Activated T-helper 9 cell treated with anti-CD3 and anti-CD28 coated beads, Interleukin-2, amount 50 U/mL, for 16 hours (primary cell): ENCODE results near the gene CASKIN1.
A peak's percentile ranks its signal among the peaks of the same experiment; 100 is the strongest.
"Not testable (repeated sequence)": the region's sequence is repeated elsewhere in the genome, so short reads cannot be mapped to it uniquely, and the experiment has no call there.

Experiments
- DNase-seq: peaks from one replicate; pipeline ENCODE4 v3.0.0-alpha.2; 2020; ENCODE audit warnings: low read depth

Gene CASKIN1

DNA sequence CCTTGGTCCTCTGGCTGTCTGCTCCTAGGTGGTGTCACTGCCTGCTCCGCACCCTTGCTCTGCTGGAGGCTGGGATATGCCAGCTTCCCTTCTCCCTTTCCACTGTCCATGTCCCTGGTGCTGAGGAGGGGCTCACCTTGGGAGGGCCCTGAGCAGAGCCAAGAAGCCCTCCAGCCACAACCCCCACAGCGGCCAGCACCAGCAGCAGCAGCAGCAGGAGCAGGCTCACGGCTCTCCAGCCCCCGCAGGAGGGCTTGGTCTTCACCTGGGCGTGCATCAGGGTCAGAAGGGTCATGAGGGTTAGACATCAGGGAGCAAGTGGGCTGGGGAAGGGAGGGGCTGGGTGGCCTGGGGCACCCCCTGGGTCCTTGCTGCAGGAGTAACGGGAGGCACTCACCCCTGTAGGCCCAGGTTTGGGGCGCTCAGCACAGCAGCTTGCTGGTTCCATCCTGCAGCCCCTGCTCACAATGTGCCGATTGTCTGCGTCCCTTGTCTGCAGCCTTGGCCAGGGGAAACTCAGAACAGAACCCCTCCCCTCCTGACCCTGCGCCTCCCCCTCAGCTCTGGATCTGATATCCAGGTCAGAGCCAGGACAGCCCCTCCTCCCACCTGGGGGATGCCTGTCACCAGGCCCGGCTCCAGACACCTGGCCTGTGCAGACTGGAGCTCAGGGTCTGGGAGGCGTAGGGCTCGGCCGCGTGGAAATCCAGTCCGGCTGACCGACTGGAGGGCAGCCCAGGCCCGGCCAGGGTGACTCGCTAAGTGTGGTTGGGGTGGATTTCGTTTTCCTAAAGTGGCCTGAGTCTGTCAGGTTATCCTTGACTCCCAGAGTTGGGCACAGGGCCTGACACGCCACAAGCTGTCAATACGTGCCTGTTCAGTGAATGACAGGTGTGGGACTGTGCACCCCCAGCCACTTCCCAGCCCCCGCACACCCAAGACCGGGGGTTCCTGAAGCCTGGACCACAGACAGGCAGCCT is 14.3 kb upstream of the CASKIN1 start, which contains the start of gene BRICD5:
Gene BRICD5, minus strand, starts transcription at position 478 of the 980 bp plus-strand sequence. Its CDS starts 30 bp downstream, at position 448.
- DNase-seq: no peak

DNA sequence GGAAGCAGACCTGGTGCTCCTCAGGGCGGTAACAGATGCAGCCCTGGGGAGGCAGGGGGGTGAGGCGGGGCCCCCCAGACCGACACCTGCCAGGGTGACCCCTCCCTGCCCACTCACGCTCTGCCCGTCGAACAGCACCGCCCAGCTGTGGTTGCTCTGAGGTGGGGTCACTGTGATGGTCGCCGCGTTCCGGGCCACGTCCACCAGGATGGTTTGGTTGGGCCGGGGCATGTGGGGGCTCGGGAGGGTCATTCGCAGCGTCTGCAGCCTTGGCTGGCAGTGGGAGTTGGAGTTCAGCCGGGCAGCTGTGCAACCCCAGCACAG is 13.6 kb upstream of the CASKIN1 start:
- no peak for DNase-seq

DNA sequence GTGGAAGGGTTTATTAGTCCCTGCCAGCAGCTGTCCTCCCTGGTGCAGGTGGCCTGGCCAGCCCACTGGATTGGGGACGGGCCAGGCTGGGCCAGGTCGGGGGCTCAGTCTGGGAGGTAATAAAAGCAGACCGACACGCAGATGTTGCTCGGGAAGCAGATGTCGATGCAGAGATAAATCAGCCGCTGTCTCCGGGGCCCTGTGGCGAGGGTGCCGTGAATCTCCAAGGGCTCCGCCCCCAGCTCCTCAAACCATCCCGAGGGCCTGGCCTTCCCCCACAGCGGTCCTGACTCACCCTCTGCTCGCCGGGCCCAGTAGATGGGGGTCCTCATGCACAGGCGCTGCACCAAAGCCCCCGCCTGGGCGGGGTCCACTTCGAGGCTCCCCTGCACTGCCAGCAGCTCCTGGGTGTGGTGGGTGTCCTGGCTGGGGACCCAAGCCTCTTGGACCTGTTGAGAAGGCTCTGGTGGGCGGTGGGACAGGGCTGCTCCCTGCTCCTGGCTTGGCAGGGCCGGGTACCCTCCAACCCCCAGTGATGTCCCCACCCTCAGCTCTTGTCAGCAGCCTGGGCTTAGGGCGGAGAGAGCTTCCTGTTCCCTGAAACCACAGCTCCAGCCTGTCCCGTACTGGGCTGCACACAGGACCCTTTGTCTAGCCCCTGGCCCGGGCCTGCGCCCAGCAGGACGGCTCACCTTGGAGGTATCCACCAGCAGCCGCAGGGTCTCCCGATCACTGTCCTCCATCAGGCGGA is 13.0 kb upstream of the CASKIN1 start:
- no peak for DNase-seq

DNA sequence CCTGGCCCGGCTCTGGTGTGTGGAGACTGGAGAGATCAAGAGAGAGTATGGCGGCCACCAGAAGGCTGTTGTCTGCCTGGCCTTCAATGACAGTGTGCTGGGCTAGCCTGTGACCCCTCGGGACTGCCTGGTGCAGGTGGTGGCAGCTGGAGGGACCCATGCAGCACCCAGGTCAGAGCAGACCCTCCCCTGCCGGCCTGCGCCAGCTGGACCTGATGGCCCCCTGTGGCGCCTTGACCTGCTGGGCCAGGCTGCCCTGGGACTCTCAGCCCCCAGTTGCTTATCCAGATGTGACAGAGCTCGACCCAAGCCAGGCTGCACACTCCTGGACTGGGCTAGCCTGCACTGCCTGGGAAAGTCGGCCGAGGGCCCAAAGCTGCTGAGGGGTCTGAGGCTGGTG is 12.4 kb upstream of the CASKIN1 start:
- DNase-seq: no peak

DNA sequence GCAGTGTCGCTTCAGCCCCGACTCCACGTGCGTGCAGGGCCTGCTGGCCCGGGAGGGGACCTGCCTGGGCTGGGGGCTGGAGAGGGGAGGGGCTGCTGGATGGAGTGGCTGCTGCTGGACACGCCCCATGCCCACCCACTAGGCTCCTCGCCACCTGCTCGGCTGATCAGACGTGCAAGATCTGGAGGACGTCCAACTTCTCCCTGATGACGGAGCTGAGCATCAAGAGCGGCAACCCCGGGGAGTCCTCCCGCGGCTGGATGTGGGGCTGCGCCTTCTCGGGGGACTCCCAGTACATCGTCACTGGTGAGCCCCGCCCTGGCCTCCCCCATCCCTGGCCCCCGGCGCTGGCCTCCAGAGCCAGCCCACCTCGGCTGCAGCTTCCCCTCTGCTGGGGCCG is 11.9 kb upstream of the CASKIN1 start:
- no peak for DNase-seq

DNA sequence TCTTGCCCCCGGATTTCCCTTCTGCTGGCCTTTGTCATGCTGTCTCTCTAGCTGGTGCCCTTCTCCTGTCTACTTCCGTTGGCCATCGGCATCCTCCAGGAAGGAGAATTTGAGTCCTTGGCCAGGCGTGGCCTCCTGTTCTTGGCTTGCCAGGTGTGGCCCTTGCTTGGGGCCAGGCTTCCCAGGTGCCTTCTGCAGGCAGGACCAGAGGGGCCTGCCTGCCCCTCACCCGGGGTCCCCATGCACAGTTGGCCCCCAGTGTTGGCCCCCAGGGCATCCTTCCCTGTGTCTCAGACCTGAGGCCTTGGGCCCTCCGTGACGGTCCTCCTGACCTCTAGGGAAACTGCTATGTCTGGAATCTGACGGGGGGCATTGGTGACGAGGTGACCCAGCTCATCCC is 11.5 kb upstream of the CASKIN1 start:
- DNase-seq: no peak

DNA sequence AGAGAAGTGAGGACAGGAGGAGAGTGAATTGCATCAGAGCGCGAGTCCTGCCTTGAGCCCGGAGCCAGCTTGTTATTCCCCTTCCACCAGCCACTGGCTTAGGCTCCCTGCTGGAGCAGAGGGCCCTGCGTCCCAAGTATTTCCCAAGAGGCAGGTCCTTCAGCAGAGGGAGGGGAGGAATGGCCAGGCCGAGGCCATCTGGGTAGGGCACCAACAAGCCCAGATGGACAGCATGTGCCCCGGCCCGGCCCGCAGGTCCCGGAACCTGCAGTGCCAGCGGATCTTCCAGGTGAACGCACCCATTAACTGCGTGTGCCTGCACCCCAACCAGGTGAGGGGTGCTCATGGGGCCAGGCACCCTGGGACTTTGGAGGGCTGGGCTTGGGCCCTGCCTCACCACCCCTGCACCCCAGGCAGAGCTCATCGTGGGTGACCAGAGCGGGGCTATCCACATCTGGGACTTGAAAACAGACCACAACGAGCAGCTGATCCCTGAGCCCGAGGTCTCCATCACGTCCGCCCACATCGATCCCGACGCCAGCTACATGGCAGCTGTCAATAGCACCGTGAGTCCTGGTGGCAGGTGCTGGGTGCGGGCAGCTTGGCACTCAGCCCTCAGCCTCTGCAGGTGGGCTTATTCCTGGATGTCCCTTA is 10.5 kb upstream of the CASKIN1 start:
- DNase-seq: no peak

DNA sequence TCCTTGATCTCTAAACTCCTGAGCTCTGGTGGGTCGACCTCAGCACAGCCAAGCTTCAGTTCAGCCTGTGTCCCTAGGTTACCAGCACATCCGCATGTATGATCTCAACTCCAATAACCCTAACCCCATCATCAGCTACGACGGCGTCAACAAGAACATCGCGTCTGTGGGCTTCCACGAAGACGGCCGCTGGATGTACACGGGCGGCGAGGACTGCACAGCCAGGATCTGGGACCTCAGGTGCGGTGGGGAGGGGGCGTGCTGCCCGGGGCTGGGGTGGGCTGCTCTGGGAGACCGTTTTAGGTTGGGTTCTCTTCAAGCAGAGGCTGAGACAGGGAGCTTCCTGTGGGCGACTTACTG is 10.0 kb upstream of the CASKIN1 start:
- DNase-seq: no peak

DNA sequence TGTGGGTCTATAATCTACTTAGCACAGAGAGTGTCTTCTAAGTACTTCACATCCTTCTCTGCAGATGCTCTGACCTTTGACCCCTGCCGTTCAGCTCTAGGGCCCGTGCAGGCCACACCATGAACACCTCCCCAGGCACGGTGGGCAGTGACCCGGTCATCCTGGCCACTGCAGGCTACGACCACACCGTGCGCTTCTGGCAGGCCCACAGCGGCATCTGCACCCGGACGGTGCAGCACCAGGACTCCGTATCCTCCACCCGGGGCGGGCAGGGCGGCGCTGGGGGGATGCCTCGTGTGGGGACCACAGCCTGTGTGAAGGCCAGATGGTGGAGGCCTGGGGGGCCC is 9.5 kb upstream of the CASKIN1 start:
- DNase-seq: no peak

DNA sequence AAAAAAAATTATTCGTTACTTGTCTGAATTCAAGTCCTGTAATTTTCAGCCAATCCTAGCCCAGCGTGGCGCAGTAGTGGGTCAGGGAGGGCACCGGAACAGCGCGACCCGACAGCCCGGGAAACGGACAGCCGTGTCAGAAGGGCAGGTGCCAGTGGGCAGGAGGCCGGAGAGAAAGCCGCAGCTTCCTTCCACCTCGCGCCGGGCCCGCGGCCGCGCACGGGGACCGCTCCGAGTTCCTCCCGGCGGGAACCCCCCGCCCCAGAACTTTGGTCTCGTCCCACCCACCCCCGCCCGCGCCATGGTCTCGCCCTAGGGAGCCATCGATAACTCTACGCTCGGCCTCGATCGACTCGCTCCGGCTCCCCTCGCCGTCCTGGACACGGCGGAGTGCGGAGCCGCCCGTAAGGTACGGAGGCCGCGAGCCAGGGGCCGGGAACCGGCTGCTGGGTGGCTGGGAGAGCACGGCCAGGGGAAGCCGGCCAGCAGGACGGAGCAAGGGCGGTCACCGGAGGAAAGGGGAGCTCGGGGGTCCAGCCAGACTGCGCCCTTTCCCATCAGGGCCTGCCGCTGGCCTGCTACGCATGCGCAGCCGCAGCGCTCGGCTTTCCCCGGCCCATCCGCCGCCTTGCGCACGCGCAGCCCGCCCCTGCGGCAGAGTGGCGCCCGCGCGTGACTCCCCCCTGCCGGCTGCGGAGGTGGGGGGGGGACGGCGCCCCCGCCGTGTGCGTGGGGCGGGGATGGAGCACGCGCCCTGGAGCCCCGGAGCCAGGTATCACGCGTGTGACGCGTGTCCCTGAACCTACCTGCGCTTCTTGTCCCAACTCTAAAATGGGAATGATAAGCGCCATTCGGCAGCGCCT is 8.9 kb upstream of the CASKIN1 start, which contains the start of gene MLST8:
Gene MLST8, plus strand, starts transcription at position 351 of the 863 bp plus-strand sequence. CDS start 632 bp downstream, outside the sequence.
- DNase-seq: peak; percentile 87

DNA sequence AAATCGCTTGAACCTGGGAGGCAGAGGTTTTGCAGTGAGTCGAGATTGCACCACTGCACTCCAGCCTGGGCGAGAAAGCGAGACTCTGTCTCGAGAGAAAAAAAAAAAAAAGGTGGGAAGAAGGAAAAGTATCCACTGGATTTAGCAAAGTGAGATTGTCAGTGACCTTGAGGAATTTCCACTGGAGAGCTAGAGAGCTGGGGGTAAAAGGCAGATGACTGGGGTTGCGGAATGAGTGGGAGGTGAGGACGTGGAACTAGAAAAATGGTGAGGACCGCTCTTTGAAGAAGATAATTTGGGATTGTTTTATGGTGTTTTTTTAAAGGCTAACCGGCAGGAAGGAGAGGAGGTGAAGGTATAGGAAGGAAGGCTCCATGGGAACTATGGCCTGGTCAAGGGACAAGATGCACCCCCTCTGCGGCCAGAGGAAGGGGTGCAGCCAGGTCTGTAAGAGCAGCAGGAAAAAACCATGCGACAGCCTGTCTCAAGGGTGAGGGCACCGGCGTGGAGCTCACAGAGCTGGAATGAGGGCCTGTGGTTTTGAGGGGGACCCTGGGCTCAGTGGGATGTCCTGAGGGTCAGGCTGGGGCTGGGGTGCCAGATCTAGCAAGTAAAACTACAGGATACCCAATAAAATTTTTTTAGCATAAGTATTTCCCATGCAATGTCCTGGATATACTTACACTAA is 8.2 kb upstream of the CASKIN1 start:
- DNase-seq: no peak

DNA sequence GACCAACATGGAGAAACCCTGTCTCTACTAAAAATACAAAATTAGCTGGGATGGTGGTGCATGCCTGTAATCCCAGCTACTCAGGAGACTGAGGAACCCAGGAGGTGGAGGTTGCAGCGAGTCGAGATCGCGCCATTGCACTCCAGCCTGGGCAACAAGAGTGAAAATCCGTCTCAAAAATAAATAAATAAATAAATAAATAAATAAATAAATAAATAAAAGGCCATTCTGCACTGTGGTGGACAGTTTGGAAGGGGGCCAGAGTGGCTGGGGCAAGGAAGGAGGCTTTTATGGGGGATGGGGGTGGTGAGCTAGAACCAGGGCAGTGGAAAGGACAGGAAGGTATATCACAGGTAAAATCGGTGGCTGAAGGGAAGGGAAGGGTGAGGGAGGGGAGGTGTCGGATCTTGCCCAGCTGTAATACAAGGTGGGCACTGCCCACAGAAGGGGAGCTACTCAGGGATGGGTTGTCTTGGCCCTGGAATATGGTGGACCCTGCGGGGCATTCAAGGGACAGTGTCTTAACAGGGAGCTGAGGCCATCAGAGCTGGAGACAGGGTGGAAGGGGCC is 6.8 kb upstream of the CASKIN1 start:
- DNase-seq: not testable (repeated sequence)

DNA sequence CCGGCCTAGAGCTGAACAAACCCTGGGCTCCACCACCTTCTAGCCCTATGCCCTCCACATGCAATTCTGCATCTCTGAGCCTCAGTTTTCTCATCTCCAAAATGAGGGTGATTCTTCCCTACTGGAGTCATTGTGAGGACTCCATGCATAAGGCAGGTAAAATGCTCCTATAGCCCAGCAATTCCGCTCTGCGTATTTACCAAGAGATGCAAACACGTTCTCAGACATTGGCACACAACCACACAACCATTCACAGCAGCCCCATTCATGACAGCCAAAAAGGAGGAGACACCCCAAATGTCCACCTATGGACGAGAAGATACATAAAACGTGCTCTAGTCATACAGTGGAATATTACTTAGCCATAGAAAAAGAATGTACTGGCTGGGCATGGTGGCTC is 3.9 kb upstream of the CASKIN1 start:
- DNase-seq: no peak

DNA sequence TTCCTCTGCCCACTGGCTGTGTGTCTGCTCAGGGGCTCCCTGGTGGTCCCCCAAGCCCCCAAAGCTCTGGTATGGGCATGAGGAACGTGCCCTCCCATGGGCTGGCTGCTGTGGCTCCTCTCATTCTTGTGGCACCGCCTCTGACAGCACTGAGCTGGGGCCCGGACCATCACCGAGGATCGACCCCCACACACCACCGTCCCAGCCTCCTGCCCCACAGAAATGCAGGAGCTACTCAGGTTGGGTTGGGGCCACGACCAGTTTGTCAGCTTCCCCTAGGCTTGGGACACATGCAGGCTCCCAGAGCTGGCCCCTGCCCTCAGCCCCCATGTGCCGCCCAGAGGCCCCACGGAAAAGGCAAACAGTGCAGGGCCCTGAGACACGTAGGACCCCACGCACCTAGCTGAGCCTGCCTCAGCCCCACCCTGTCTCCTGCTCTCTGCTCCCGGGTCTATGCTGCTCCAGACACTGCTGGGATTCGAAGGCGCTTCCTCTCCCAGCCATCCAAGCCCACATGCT is 3.3 kb upstream of the CASKIN1 start:
- DNase-seq: no peak

DNA sequence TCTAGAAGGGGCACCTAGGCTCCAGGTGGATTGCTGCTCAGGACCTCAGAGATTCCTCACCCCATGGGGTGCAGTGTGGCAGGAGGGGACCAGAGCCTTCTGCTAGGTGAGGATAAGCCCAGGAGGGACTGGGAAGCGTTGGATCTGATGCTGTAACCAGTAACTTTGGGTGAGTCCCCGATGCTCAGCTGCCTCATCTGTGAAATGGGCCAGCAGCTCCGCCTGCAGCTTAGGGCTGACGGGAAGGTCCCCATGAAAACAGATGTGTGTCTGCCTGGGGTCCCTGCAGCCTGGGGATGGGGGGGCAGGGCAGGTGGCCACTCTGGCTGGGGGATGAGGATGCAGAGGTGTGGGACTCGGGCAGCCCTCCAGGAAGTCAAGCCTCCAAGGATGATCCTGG is 2.7 kb upstream of the CASKIN1 start:
- DNase-seq: no peak

DNA sequence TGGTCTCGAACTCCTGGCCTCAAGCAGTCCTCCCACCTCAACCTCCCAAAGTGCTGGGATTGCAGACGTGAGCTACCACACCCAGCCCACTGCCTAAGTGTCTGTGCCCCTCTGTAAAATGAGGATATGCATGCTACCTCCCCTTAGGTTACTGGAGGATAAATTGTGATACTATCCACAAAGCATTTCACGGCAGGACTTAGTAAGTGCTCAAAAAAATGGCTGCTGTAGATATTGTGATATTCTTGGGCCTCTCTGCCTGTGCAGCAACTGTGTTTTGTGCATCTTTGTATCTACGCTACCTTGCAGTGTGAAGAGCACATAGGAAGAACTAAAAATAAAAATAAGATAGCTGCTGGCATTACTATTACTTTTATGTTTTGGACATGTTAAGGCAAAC is 1.9 kb upstream of the CASKIN1 start:
- no peak for DNase-seq

DNA sequence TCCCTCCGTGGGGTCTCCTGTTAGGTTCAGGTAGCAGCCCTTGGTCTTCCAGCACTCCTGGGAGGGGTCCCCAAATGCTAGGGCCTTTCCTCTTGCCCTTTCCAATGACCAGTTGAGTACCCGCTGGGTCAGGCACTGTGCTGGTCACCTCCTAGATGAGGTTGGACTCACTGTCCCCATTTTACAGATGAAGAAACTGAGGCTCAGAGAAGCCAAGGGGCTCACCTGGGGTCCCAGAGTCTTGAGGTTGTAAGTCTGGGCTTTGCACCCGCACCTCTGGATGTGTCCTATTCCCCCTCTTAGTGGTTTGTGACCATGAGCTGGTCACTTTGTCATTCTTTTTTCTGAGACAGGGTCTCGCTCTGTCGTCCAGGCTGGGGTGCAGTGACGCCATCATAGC is 1.4 kb upstream of the CASKIN1 start:
- DNase-seq: no peak

DNA sequence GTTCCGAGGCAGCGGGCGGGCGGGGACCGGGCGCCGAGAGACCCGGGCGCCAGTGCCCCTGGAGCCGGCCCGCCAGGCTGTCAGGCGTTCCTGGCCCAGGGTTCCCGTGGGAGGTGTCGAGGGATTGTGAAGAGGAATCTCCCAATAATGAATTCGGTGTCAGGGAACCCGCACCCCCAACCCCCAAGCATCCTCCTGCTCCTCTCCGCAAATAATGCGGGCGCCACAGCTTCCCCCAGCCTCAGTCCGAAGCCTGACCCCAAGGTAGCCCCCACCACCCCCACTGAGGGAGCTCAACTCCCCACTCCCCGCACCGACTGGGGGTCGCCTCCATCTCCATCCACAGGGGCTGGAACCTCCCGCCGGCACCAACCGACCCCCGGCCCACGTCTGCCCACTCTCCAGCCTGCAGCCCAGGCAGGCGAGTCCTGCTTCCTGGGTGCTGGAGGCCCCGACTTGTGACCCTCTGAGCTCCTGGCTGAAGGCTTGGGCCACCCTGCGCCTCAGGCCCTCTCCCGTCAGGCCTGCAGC is 641 bp upstream of the CASKIN1 start:
- DNase-seq: no peak

DNA sequence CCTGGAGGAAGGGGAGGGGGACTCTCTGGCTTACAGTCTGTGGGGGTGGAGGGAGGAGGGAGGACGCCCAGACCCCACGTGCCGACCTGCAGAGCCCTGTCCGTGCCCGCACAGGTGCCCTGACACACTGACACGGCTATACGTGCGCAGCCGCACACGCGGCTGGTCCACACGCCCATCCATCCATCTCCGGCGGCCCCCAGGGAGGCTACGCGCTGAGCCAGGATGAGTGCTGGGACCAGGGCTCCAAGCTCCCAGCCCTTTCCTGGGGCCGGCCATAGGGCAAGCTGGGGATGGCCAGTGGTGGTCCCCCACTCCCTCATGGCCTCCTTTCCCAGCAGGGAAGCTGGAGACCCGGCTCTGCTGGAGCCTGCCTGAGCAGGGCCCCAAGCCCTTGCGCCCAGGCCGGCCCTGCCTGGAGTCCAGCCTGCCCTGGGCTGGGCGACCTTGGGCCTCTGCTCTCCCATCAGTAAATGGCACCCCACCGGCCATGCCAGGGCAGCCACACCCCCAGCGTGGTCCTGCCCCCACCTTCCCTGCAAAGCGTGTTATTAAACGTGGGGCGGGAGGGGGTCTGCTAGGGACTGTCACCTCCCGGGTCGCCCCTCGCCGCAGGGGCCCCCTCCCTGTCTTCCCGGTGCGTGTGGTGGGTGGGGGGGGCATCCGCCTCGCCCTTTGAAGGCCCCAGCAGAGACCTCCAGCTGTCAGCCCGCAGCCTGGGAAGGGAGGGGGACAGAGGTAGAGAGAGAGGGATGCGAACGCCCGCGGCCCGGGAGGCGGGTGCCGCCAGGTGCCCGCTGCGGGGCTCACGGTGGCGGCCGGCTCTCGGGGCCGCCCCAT is 863 bp downstream of the CASKIN1 start:
- DNase-seq: no peak
